Left ventricle myocardium inferior (tissue), 1 donor: Measurements from ENCODE around the gene METTL8. TPM values are rescaled to one million over a fixed set of nuclear protein-coding genes. Genes with fewer than 3 reads are reported as not detected.
"Not testable (repeated sequence)": the region's sequence is repeated elsewhere in the genome, so short reads cannot be mapped to it uniquely, and the experiment has no call there.

Source experiments
- DNase-seq: peaks from one replicate; pipeline ENCODE4 v3.0.0-alpha.2; 2020
- H3K27ac ChIP-seq: fragments of 200-600 bp; replicated peaks from 2 replicates; pipeline ENCODE4 v1.8.0; 2021
- H3K27me3 ChIP-seq: fragments of 200-600 bp; 2 replicates; pipeline ENCODE4 v1.8.0; 2021; ENCODE audit warnings: low read depth
- H3K36me3 ChIP-seq: fragments of 200-600 bp; 2 replicates; pipeline ENCODE4 v1.8.0; 2021
- H3K4me1 ChIP-seq: fragments of 200-600 bp; 2 replicates; pipeline ENCODE4 v1.8.0; 2021
- H3K4me3 ChIP-seq: fragments of 200-600 bp; 2 replicates; pipeline ENCODE4 v1.8.0; 2021; ENCODE audit warnings: mild to moderate bottlenecking, moderate library complexity
- H3K9me3 ChIP-seq: fragments of 200-600 bp; replicated peaks from 2 replicates; pipeline ENCODE4 v1.8.0; 2021
- intact Hi-C: fragments of 100-400 bp; cut with micrococcal nuclease; formaldehyde crosslinking; loops from one replicate; pipeline ENCODE4 v1.11.0; 2022
- total RNA-seq: library from RNA; stranded (reverse); fragmentation: NEBNext Ultra II Directional; extraction: Animal tissue kit (Norgen Biotek cat#: 25700); gene quantifications from one replicate; pipeline ENCODE4 v1.2.1, GENCODE V29; 2021
- TF ChIP-seq, protein P1 (sequence below): fragments of 200-600 bp; IDR thresholded peaks from 2 replicates; pipeline ENCODE4 v1.8.0; 2021; ENCODE audit warnings: antibody characterized with exemption, mild to moderate bottlenecking, borderline replicate concordance
- donor health status: DM: no; HTN: yes; CAD: no; lungs with severe emphysema.

METTL8 gene
- total RNA-seq, 1 donor from 2014 or later: 10.4 TPM

DNA sequence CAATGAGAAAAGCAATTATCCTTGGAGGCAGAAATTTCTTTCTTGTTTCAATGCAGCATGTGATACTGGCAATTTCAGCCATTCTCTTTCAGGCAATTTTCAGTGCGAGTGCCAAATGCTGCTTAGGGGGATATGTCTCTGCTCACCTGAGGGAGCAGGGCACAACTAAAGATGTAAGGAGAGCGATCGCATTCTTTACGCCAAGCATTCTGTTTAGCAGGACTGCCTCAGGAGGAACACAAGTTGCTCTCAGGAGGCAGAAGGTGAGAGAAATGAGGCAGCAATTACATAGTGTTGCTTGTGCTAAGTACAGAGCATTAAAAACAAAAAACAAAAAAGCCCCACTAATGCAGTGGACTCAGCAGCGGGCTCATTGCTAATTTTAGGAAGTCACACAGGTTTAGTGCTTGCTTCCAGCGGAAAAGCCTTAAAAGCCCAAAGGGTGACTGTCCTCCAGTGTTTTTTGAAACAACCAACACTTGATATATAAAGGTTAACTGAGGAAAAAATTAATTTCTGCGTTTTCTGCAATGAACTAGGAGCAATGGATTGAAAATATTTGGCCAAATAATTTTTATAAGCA lies 116.9 kb downstream of the METTL8 start:
- intact Hi-C loops: no loop called here
- DNase-seq: no peak
- Histone ChIP-seq H3K36me3 (no peaks in the 10 kb centered on the region), H3K27ac (no peak overlapping the region), H3K27me3 (no peaks in the 10 kb centered on the region), H3K4me1 (peaks cover 15% of the 10 kb centered on the region), H3K4me3 (no peak overlapping the region), H3K9me3 (peaks cover 6% of the 10 kb centered on the region)
- TF ChIP-seq, protein P1, sequence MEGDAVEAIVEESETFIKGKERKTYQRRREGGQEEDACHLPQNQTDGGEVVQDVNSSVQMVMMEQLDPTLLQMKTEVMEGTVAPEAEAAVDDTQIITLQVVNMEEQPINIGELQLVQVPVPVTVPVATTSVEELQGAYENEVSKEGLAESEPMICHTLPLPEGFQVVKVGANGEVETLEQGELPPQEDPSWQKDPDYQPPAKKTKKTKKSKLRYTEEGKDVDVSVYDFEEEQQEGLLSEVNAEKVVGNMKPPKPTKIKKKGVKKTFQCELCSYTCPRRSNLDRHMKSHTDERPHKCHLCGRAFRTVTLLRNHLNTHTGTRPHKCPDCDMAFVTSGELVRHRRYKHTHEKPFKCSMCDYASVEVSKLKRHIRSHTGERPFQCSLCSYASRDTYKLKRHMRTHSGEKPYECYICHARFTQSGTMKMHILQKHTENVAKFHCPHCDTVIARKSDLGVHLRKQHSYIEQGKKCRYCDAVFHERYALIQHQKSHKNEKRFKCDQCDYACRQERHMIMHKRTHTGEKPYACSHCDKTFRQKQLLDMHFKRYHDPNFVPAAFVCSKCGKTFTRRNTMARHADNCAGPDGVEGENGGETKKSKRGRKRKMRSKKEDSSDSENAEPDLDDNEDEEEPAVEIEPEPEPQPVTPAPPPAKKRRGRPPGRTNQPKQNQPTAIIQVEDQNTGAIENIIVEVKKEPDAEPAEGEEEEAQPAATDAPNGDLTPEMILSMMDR: no peak

GRCh38 chr2:171316220-171316619 lies 117.6 kb downstream of the METTL8 start:
- H3K4me1 ChIP-seq: peaks cover 15% of the 10 kb centered on the region
- no peak overlapping the region for H3K27ac ChIP-seq
- peaks cover 3% of the 10 kb centered on the region for H3K36me3 ChIP-seq
- TF ChIP-seq, protein P1: no peak
- H3K4me3 ChIP-seq: no peak overlapping the region
- intact Hi-C loops: no loop called here
- no peaks in the 10 kb centered on the region for H3K27me3 ChIP-seq
- no peak for DNase-seq
- H3K9me3 ChIP-seq: peaks cover 12% of the 10 kb centered on the region

DNA sequence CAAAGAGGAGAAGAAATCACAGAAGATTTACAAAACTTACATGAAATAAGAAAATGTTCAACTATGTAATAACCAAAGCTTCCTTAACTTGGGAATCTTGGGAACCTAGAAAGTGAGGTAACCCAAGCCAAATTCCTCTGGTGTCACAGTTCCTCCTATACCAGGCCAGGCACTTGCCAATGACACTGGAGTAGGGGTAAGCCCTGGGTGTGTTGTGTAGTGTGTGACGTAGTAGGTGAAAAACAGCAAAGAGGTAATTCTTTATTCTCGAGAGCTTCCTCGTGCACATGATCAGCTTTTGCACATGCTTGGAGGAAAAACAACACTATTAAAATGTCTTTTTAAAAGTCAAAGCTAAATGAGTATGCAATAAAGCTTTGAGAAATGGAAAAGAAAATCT lies 118.0 kb downstream of the METTL8 start:
- peaks cover 15% of the 10 kb centered on the region for H3K9me3 ChIP-seq
- TF ChIP-seq, protein P1: no peak
- intact Hi-C loops: no loop called here
- no peak for DNase-seq
- H3K27me3 ChIP-seq: no peaks in the 10 kb centered on the region
- no peak overlapping the region for H3K27ac ChIP-seq
- H3K4me1 ChIP-seq: peaks cover 15% of the 10 kb centered on the region
- no peak overlapping the region for H3K4me3 ChIP-seq
- H3K36me3 ChIP-seq: peaks cover 3% of the 10 kb centered on the region

DNA sequence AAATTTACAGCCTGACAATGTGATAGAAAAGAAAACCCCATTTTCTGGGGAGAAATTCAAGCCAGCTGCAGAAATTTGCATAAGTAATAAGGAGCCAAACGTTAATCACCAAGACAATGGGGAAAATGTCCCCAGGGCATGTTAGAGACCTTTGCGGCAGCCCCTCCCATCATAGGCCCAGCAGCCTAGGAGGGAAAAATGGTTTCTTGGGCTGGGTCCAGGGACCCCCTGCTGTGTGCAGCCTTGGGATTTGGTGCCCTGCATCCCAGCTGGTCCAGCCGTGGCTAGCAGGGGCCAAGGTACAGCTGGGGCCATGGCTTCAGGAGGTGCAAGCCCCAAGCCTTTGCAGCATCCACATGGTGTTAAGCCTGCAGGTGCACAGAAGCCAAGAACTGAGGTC lies 121.6 kb downstream of the METTL8 start:
- H3K4me1 ChIP-seq, intact Hi-C loops, H3K36me3 ChIP-seq, H3K27me3 ChIP-seq, H3K27ac ChIP-seq, H3K4me3 ChIP-seq, DNase-seq: not testable (repeated sequence)
- peaks cover 15% of the 10 kb centered on the region for H3K9me3 ChIP-seq

GRCh38 chr2:171311589-171311988 lies 122.2 kb downstream of the METTL8 start:
- H3K36me3 ChIP-seq, H3K4me3 ChIP-seq, DNase-seq, H3K27me3 ChIP-seq, intact Hi-C loops, H3K27ac ChIP-seq, H3K4me1 ChIP-seq: not testable (repeated sequence)
- peaks cover 15% of the 10 kb centered on the region for H3K9me3 ChIP-seq

DNA sequence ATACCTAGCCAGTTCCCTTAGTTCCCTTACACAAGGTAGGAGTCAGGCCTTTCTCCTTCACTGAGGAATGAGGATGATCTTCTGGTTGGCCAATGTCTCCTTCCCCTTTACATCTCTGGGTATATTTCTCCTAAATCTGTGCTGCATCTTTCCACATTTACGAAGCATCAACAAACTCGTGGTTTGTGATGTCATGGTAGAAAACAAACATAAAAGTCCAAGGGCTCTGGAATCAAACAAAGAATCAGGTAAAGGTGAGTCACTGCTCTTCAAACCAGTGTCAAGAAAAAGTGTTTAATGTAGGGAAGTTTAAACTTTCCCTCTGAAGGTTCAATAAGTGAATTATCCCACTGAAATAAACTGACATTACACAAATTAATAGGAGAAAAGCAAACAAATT lies 122.9 kb downstream of the METTL8 start:
- peaks cover 3% of the 10 kb centered on the region for H3K36me3 ChIP-seq
- no peak for DNase-seq
- H3K4me3 ChIP-seq: no peak overlapping the region
- TF ChIP-seq, protein P1: no peak
- no peak overlapping the region for H3K27ac ChIP-seq
- peaks cover 20% of the 10 kb centered on the region for H3K9me3 ChIP-seq
- H3K27me3 ChIP-seq: no peaks in the 10 kb centered on the region
- intact Hi-C loops: no loop called here
- no peaks in the 10 kb centered on the region for H3K4me1 ChIP-seq
